Measurements from ENCODE around the gene CBX5.

GRCh38 chr12:54257332-54257731 lies 22.6 kb downstream of the CBX5 start:
- no peak for TF ChIP-seq CTCF (IDR thresholded peaks at IDR 0.05; ENCODE audit: insufficient read depth, low read depth, low read length)
- no peak for TF ChIP-seq EZH2 (IDR thresholded peaks at IDR 0.05; ENCODE audit: insufficient read depth, low read length)

Data from astrocyte (in vitro differentiated cells and primary cell).